Measurements from ENCODE around the gene OCIAD1. TPM values are rescaled to one million over a fixed set of nuclear protein-coding genes. Genes with fewer than 3 reads are reported as not detected.
"Not testable (repeated sequence)": the region's sequence is repeated elsewhere in the genome, so short reads cannot be mapped to it uniquely, and the experiment has no call there.

Gene OCIAD1
- total RNA-seq, 1 experiment from 2014 or later, result 135 TPM

DNA sequence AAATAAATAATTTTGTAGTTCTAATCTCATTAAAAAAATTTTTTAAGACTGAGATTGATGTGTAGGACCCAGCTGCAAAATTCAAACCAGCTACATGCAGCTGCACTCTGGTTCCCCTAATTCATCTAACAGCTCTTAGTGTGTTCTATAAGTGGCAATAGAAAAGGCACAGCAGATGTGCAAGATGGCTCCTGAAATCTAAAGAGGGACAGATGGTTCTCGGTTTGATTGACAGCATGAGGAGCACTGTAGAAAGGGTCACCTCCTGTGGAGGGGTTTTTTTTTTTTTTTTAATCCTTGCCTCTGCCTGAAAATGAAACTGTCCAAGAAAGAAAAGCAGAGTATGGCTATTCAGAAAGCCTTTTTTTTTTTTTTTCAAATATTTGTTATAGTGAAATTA lies 16.9 kb upstream of the OCIAD1 start:
- in situ Hi-C loops (cut with HindIII; ENCODE audit: low pct_unique_long_range_greater_than_20kb, low sequenced_read_pairs), result no loop called here
- DNase-seq (ENCODE audit: low read depth), result no peak

DNA sequence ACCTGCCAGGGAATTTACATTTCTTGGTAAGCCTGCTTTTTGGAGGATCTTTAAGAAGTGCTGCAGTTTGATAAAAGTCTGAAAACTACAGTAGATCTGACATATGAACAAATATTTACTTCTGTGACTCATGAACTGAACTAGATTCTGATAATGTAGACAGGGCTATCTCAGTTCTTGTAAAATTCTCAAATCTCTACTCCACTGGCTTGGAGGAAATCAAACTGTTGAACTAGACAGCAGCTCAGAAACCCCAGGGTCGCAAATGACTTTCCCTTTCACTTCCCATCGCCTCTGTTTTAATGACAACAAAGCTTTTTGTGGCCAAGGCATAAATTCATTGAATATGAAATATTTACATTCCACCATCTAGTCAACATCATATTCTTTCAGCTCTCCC lies 15.4 kb upstream of the OCIAD1 start:
- in situ Hi-C loops (cut with HindIII; ENCODE audit: low pct_unique_long_range_greater_than_20kb, low sequenced_read_pairs), result no loop called here
- no peak for DNase-seq (ENCODE audit: low read depth)

DNA sequence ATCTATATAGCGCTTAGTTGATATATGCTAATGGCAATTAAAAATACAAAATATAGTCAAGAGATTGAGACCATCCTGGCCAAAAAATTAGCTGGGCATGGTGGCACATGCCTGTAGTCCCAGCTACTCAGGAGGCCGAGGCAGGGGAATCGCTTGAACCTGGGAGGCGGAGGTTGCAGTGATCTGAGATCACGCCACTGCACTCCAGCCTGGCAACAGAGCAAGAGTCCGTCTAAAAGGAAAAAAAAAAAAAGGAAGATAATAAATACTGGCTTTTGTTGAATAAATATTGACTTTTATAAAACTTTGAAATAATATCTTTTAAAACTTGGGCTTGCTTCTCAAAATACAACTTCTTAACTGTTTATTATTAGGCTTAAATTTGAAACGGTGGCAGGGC lies 14.6 kb upstream of the OCIAD1 start:
- DNase-seq (ENCODE audit: low read depth); in situ Hi-C loops (cut with HindIII; ENCODE audit: low pct_unique_long_range_greater_than_20kb, low sequenced_read_pairs): not testable (repeated sequence)

DNA sequence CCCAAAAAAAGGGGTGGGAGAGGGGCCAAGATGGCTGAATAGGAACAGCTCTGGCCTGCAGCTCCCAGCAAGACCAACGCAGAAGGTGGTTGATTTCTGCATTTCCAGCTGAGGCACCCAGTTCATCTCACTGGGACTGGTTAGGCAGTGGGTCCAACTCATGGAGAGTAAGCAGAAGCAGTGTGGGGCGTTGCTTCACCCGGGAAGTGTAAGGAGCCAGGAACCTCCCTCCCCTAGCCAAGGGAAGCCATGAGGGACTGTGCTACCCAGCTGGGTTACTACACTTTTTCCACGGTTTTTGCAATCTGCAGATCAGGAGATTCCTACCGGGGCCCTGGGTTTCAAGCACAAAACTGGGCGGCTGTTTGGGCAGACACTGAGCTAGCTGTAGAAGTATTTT lies 13.9 kb upstream of the OCIAD1 start:
- no peak for DNase-seq (ENCODE audit: low read depth)
- in situ Hi-C loops (cut with HindIII; ENCODE audit: low pct_unique_long_range_greater_than_20kb, low sequenced_read_pairs), result no loop called here

DNA sequence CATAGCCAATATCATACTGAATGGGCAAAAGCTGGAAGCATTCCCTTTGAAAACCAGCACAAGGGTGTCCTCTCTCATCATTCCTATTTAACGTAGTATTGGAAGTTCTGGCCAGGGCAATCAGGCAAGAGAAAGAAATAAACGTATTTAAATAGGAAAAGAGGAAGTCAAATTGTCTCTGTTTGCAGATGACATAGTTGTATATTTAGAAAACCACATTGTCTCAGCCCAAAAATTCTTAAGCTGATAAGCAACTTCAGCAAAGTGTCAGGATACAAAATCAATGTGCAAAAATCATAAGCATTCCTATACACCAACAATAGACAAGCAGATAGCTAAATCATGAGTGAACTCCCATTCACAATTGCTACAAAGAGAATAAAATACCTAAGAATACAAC lies 9.5 kb upstream of the OCIAD1 start:
- in situ Hi-C loops (cut with HindIII; ENCODE audit: low pct_unique_long_range_greater_than_20kb, low sequenced_read_pairs); DNase-seq (ENCODE audit: low read depth): not testable (repeated sequence)

DNA sequence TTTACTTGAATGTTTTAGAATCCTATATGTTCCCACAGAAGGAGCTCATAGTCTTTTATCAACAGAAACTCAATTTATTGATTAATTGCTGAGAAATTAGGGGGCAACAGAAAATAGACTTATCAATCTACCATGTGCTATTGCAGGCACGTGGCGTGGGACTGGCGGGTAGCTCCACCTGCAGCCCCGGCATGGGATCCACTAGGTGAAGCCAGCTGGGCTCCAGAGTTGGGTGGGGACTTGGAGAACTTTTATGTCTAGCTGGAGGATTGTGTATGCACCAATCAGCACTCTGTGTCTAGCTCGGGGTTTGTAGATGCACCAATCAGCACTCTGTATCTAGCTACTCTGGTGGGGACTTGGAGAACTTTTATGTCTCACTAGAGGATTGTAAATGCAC lies 3.3 kb upstream of the OCIAD1 start:
- no peak for DNase-seq (ENCODE audit: low read depth)
- in situ Hi-C loops (cut with HindIII; ENCODE audit: low pct_unique_long_range_greater_than_20kb, low sequenced_read_pairs), result no loop called here

DNA sequence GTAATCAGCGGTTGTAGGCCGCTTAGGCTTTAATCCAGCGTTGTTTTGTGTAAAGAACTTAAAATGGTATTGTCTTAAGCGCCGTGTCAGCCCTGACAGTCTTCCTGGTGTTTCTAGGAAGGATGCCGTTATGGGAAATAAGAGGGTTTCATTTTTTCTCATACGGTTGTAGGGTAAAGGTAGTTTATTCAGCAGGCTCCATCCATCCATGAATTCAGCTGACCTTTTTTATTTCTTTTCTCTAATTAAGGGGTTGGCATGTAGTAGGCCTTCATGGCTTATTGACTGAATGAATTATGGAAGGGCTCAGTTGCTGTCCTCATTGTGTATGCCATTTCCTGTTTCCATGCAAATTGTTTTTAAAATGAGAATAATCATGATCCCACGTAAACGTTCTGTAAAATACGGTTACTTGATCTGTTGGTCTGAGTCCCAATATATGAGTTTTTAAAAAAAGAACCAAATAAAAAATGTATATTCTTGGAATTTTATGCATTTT lies 693 bp downstream of the OCIAD1 start:
- in situ Hi-C loops (cut with HindIII; ENCODE audit: low pct_unique_long_range_greater_than_20kb, low sequenced_read_pairs), result no loop called here
- no peak for DNase-seq (ENCODE audit: low read depth)

DNA sequence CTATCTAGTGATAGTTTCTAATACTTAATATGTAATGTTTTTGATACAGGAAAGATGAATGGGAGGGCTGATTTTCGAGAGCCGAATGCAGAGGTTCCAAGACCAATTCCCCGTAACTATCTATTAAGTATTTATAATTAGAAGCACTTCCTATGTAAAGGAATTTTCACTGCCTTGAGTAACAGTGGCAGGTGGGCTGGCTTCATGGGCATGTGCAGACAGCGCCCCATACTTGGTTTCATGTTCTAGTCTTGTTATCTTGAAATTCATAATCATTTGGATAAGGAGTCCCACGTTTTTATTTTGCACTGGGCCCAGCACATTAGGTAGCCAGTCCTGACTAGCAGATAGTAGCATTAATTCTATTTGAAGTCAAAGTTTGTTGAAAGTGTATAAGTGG lies 1.7 kb downstream of the OCIAD1 start:
- no peak for DNase-seq (ENCODE audit: low read depth)
- in situ Hi-C loops (cut with HindIII; ENCODE audit: low pct_unique_long_range_greater_than_20kb, low sequenced_read_pairs), result no loop called here

DNA sequence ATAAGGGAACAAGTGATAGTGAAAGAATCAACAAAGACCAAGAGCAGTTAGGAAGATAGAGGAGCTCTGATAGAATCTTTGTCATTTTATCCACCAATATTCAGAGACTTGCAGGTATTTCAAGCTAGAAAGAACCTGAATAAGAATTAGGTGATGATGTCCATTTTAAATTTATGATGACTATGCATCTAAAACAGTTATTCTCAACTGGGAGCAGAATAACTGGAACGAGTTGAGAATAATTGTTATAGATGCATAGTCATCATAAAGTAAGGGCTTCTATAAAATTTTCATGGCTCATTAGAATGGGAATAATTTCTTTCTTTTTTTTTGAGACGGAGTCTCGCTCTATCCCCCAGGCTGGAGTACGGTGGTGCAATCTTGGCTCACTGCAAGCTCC lies 5.8 kb downstream of the OCIAD1 start:
- DNase-seq (ENCODE audit: low read depth), result no peak
- in situ Hi-C loops (cut with HindIII; ENCODE audit: low pct_unique_long_range_greater_than_20kb, low sequenced_read_pairs), result no loop called here

DNA sequence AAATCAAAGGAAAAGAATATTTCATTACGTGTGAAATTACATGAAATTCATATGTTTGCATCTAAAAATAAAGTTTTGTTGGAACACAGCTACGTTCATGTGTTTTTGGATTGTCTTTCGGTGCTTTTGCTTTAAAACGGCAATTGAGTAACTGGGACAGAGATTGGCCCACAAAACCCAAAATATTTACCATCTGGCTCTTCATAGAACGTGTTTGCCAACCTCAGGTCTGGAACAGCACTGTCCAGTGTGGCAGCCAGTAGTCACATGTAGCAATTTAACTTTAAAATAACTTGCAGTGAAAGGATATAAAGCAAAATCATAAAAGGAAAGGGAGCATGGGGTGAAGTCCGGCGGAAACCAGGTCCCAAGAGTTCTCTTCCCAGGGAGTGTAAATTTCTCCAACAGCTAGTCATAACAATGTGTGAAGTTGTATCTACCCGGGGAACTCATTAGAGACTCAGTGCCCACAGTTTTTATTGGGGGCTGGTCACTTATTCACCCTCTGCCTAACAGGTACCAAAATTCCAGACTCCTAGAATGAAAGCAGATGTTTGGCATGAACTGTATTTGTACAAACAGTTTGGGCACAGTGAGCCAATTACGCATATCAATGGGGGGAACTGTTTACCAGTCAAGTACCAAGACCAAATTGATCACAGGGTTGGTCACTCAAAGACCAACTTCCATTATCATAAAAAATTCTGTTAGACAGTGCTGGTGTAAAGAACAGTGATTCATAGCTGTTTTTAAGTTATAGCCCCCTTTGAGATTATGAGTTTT lies 10.3 kb downstream of the OCIAD1 start:
- DNase-seq (ENCODE audit: low read depth), result no peak
- in situ Hi-C loops (cut with HindIII; ENCODE audit: low pct_unique_long_range_greater_than_20kb, low sequenced_read_pairs), result no loop called here

DNA sequence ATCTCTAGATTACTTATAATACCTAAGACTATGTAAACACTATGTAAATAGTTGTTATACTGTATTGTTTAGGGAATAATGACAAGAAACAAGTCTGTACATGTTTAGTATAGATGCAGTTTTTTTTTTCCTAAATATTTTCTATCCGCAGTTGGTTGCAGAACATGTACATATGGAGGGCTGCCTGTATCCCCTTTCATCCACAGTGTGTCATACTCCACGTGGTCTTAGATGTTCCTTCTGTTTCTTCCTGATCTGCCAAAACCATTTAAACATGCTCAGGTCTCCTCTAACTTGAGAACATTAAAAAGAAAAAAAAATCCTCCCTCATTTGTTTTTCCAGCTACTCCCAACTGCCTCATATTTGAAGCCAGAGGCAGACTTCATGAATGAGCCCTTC lies 14.0 kb downstream of the OCIAD1 start:
- in situ Hi-C loops (cut with HindIII; ENCODE audit: low pct_unique_long_range_greater_than_20kb, low sequenced_read_pairs), result no loop called here
- DNase-seq (ENCODE audit: low read depth), result no peak

DNA sequence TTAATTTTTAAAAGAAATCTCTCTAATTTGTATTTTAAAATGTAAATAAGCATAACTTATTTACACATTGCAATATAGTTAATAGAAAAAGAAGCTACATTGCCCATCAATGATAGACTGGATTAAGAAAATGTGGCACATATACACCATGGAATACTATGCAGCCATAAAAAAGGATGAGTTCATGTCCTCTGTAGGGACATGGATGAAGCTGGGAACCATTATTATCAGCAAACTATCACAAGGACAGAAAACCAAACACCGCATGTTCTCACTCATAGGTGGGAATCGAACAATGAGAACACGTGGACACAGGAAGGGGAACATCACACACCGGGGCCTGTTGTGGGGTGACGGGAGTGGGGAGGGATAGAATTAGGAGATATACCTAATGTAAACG lies 17.9 kb downstream of the OCIAD1 start:
- DNase-seq (ENCODE audit: low read depth); in situ Hi-C loops (cut with HindIII; ENCODE audit: low pct_unique_long_range_greater_than_20kb, low sequenced_read_pairs): not testable (repeated sequence)

DNA sequence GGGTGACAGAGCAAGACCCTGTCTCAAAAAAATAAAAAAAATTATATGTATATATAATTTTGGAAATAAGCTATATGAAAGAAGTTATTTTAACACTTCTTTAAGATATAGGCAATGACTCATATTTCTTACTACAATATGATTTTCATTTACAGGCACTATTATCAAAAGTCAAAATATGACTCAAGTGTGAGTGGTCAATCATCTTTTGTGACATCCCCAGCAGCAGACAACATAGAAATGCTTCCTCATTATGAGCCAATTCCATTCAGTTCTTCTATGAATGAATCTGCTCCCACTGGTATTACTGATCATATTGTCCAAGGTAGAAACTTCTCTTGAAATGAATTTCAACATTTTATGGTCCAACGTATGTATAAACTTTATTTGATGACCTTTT lies 20.8 kb downstream of the OCIAD1 start:
- in situ Hi-C loops (cut with HindIII; ENCODE audit: low pct_unique_long_range_greater_than_20kb, low sequenced_read_pairs), result no loop called here
- DNase-seq (ENCODE audit: low read depth), result no peak

DNA sequence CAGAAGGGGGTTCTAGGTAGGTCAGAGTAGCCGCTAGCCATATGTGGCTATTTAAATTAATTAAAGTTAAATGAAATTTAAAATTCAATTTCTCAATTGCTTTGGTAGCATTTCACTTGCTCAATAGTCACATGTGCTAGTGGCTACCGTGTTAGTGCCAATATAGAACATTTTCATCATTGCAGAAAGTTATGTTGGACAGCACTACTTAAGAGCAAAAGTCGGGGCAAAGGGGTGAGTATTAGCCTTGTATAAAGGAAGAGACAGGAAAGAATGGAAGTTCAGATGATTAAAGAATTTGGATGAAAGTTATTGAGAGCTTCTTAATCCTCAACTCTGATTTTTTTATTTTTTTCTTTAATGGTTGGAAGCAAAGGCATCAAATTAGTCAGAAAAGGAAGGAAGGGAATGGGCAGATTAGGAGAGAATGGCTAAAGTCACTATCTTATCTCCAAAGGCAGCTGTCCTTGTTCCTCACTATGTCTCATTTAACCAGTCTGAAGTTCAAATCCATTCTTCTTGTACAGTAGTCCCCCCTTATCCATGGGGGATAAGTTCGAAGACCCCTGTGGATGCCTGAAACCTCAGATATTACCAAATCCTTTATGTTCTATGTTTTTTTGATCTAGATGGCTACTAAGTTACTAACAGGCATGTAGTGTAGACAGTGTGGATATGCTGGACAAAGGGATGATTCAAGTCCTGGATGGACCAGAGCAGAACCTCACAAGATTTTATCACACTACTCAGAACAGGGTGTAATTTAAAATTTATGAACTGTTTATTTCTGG lies 22.9 kb downstream of the OCIAD1 start:
- in situ Hi-C loops (cut with HindIII; ENCODE audit: low pct_unique_long_range_greater_than_20kb, low sequenced_read_pairs), result no loop called here
- no peak for DNase-seq (ENCODE audit: low read depth)

DNA sequence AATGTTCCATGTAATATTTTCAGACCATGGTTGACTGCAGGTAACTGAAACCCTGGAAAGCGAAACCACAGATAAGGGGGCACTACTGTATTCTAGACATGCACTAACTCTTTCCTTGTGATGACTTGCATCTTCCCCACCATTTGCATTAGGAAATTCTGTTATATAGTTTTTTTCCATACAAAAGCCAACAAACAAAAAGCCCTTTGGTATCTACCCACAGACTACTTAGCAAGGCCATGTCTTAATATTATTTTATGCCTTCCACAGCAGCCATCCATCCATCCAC lies 23.5 kb downstream of the OCIAD1 start:
- DNase-seq (ENCODE audit: low read depth), result no peak
- in situ Hi-C loops (cut with HindIII; ENCODE audit: low pct_unique_long_range_greater_than_20kb, low sequenced_read_pairs), result no loop called here

DNA sequence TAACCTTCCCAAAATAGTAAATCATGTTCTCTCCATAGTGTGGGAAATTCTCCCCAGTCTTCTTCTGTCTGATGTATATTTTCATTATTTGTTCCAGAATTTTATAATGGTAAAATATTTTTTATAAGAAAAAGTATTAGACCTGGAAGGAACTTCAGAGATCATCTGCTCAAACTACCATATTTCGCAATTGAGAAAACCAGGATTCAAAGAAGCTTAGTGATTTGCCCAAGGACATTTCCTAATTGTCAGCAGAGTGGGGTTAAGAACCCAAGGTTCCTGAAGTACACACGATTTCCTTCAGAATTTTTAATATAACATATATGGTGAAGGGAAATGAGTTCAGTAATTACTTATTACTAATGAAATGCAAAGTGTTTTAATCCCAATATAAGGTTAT lies 24.1 kb downstream of the OCIAD1 start:
- DNase-seq (ENCODE audit: low read depth), result no peak
- in situ Hi-C loops (cut with HindIII; ENCODE audit: low pct_unique_long_range_greater_than_20kb, low sequenced_read_pairs), result no loop called here

DNA sequence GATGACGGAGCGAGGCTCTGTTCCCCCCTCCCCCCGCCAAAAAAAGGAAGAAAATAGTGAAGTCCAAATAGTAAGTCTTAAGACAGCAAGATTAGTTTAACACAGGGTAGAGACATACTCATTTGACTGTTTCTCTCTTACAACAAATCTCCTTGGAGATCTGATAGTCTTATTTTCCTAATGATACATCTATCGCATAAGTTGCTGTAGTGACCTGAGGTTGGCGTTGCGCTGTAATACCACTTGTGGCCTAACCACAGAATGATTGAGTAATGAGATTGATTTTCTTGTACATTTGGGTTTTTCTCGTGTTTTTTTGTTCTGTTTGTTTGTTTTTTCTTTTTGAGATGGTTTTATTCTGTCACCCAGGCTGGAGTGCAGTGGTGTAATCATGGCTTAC lies 27.2 kb downstream of the OCIAD1 start:
- DNase-seq (ENCODE audit: low read depth), result no peak
- in situ Hi-C loops (cut with HindIII; ENCODE audit: low pct_unique_long_range_greater_than_20kb, low sequenced_read_pairs), result no loop called here

DNA sequence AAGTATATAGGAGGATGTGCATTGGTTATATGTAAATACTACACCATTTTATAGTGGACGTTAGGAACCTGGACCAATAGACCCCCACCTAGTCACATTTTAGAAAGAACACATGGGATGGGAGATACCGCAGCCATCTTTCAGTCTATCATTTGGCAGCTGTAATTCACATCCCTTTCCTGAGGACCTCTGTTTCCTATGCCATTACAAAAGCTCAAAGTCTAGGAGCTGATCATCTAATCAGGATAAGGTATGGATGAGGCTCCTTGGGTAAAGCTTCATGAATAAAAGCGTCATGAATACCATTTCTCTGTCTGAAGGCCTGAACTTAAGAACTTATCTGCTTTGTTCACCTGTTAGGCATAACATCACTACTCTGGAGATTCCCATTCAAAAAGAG lies 31.1 kb downstream of the OCIAD1 start:
- DNase-seq (ENCODE audit: low read depth), result no peak
- in situ Hi-C loops (cut with HindIII; ENCODE audit: low pct_unique_long_range_greater_than_20kb, low sequenced_read_pairs), result no loop called here

DNA sequence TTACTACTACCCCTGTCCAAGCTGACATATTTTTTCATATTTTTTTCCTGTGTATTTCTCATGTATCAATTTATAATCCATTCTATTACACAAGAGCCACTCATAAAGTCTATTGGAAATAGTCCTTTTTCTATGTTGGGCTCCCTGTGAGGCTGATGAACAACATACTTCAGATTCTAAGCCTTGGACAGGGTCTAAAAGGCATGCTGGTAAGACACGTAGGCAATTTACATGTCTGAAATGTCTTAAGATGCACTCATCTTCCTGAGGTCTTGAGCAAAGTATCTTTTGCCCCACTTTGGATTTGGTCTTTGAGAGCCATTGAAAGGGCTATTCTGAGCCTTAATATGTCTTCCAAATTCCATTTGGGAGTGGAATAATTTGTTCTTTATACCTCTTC lies 31.8 kb downstream of the OCIAD1 start:
- no peak for DNase-seq (ENCODE audit: low read depth)
- in situ Hi-C loops (cut with HindIII; ENCODE audit: low pct_unique_long_range_greater_than_20kb, low sequenced_read_pairs), result no loop called here

DNA sequence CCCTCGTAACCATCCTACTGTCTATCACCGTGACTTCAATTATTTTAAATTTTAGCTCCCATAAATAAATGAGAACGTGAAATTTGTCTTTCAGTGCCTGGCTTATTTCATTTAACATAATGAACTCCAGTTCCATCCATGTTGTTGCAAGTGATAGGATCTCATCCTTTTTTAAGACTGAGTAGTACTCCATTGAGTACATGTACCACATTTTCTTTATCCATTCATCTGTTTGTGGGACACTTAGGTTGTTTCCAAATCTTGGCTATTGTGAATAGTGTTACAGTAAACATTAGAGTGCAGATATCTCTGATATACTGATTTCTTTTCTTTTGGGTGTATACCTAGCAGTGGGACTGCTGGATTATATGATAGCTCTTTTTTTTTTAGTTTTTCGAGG lies 32.8 kb downstream of the OCIAD1 start:
- DNase-seq (ENCODE audit: low read depth), result no peak
- in situ Hi-C loops (cut with HindIII; ENCODE audit: low pct_unique_long_range_greater_than_20kb, low sequenced_read_pairs), result no loop called here

Data from Caki2 (cell line).